Measurements from ENCODE around the gene PTOV1. TPM values are rescaled to one million over a fixed set of nuclear protein-coding genes. Genes with fewer than 3 reads are reported as not detected.

PTOV1 gene
- polyA plus RNA-seq, 1 experiment: 37.6 TPM

DNA sequence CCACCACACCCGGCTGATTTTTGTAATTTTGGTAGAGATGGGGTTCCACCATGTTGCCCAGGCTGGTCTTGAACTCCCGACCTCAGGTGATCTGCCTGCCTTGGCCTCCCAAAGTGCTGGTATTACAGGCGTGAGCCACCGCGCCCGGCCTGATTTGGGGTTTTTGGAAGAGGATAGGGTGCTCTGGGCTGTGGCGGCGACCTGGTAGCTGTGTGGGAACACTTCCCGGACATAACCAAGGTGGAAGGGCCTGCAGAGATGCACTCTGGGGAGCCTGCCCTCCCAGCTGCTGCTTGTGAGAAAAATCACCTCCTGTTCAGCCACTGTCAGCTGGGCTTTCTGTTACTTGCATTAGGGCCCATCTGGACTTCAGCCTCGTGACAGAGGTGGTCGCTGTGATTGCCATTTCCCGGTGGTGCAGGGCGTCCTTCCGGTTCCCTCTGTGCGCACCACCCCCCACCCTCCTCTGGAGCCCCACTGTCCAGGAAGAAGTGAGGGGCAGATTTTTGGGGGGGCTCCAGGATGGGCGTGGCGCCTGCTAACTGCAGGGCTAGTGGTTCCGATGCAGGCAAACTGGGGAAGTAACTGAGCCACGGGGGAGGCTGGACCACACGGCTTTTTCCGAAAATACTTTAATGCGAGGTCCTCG, 38.2 kb downstream of the PTOV1 start:
- ChIA-PET CTCF (interaction anchor here (1.1 kb wide), 1 partner anchor 11 kb away, joined by 3 read pairs; no protein-coding TSS in a partner anchor), POLR2A (no interaction called here)
- Histone ChIP-seq H3K4me3 (ENCODE audit: low read depth, low read length) (no peak overlapping the region), H3K27me3 (ENCODE audit: control insufficient read depth, insufficient read depth, low read length) (no peaks in the 10 kb centered on the region), H3K9me3 (ENCODE audit: control insufficient read depth, insufficient read depth, low read length) (peaks cover 9% of the 10 kb centered on the region; the same call in 1 of the 2 replicates), H3K27ac (ENCODE audit: low read depth, low read length) (no peak overlapping the region)
- TF ChIP-seq, protein P1, sequence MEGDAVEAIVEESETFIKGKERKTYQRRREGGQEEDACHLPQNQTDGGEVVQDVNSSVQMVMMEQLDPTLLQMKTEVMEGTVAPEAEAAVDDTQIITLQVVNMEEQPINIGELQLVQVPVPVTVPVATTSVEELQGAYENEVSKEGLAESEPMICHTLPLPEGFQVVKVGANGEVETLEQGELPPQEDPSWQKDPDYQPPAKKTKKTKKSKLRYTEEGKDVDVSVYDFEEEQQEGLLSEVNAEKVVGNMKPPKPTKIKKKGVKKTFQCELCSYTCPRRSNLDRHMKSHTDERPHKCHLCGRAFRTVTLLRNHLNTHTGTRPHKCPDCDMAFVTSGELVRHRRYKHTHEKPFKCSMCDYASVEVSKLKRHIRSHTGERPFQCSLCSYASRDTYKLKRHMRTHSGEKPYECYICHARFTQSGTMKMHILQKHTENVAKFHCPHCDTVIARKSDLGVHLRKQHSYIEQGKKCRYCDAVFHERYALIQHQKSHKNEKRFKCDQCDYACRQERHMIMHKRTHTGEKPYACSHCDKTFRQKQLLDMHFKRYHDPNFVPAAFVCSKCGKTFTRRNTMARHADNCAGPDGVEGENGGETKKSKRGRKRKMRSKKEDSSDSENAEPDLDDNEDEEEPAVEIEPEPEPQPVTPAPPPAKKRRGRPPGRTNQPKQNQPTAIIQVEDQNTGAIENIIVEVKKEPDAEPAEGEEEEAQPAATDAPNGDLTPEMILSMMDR (IDR thresholded peaks at IDR 0.05; ENCODE audit: low read depth, low read length): no peak
- no peak for DNase-seq (ENCODE audit: low read depth, low spot score)

- TF ChIP-seq, protein P1 (IDR thresholded peaks at IDR 0.05; ENCODE audit: low read depth, low read length): peak; percentile 59
- no peak overlapping the region for H3K27ac ChIP-seq (ENCODE audit: low read depth, low read length)
- ChIA-PET POLR2A (interaction anchor here (0.5 kb wide), 1 partner anchor 25 kb away, joined by 5 read pairs; no protein-coding TSS in a partner anchor), CTCF (interaction anchor here (1.2 kb wide), 1 partner anchor 10 kb away, joined by 6 read pairs; no protein-coding TSS in a partner anchor)
- no peak for DNase-seq (ENCODE audit: low read depth, low spot score)
- no peaks in the 10 kb centered on the region for H3K27me3 ChIP-seq (ENCODE audit: control insufficient read depth, insufficient read depth, low read length)
- H3K9me3 ChIP-seq (ENCODE audit: control insufficient read depth, insufficient read depth, low read length): peaks cover 9% of the 10 kb centered on the region; the same call in 1 of the 2 replicates
- peak overlapping the region; percentile 17; the same call in 1 of the 2 replicates for H3K4me3 ChIP-seq (ENCODE audit: low read depth, low read length)
Measured at GRCh38 chr19:49889687-49890348, 38.9 kb downstream of the PTOV1 start.

- Histone ChIP-seq H3K4me3 (ENCODE audit: low read depth, low read length) (peak overlapping the region; percentile 17; the same call in 1 of the 2 replicates), H3K27ac (ENCODE audit: low read depth, low read length) (no peak overlapping the region), H3K9me3 (ENCODE audit: control insufficient read depth, insufficient read depth, low read length) (peaks cover 9% of the 10 kb centered on the region; the same call in 1 of the 2 replicates), H3K27me3 (ENCODE audit: control insufficient read depth, insufficient read depth, low read length) (no peaks in the 10 kb centered on the region)
- TF ChIP-seq, protein P1 (IDR thresholded peaks at IDR 0.05; ENCODE audit: low read depth, low read length): no peak
- ChIA-PET POLR2A (interaction anchor here (1.5 kb wide), 1 partner anchor 13 kb away, joined by 6 read pairs; the partner anchor contains the start of genes AKT1S1 and TBC1D17), CTCF (interaction anchor here (1.2 kb wide), 1 partner anchor 9 kb away, joined by 6 read pairs; no protein-coding TSS in a partner anchor)
- DNase-seq (ENCODE audit: low read depth, low spot score): no peak
Measured at GRCh38 chr19:49890349-49891311, 39.7 kb downstream of the PTOV1 start.

DNA sequence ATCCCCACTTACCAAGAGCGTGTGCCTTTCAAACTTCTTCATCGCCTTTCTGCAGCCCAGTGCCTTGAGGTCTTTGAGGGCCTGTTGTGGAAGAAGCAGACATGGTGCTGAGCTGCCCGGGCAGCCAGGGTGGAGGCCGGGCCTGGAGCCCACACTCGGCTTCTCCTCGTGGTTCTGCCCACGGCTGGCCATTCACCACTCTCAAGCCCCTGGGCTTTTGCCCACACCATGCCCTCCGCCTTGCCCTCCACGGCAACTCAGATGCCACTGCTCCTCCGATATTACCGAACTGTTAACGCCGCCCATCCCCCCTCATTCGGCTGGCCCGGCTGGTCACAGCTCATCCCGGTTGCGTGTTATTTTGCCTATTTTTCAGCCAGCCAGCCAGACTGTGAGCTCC, 40.4 kb downstream of the PTOV1 start:
- CTCF ChIA-PET: interaction anchor here (1.2 kb wide), 1 partner anchor 9 kb away, joined by 6 read pairs; no protein-coding TSS in a partner anchor
- H3K4me3 ChIP-seq (ENCODE audit: low read depth, low read length): no peak overlapping the region
- H3K27me3 ChIP-seq (ENCODE audit: control insufficient read depth, insufficient read depth, low read length): no peaks in the 10 kb centered on the region
- peaks cover 9% of the 10 kb centered on the region; the same call in 1 of the 2 replicates for H3K9me3 ChIP-seq (ENCODE audit: control insufficient read depth, insufficient read depth, low read length)
- DNase-seq (ENCODE audit: low read depth, low spot score): no peak
- POLR2A ChIA-PET: interaction anchor here (1.5 kb wide), 1 partner anchor 14 kb away, joined by 6 read pairs; the partner anchor contains the start of genes AKT1S1 and TBC1D17
- H3K27ac ChIP-seq (ENCODE audit: low read depth, low read length): no peak overlapping the region
- TF ChIP-seq, protein P1 (IDR thresholded peaks at IDR 0.05; ENCODE audit: low read depth, low read length): no peak

All from AG04450 (cell line).